Natural killer cell (primary cell): ENCODE measurements around the gene PPL. TPM values are rescaled to one million over a fixed set of nuclear protein-coding genes. Genes with fewer than 3 reads are reported as not detected.

ENCODE experiments used
- ATAC-seq, 3 donors: fragments of 150-1000 bp in 2 of 3; fragments of 200-7000 bp in 1 of 3; cut with Tn5 transposase; 1 replicate in 1 of 3; 2 replicates in 2 of 3; pipeline ENCODE4 v1.10.0; 2021; ENCODE audit warnings: mild to moderate bottlenecking in 2 of 3, moderate library complexity in 2 of 3
- DNase-seq, 2 donors: peaks; one replicate each; pipeline versions ENCODE4 v3.0.0 to v3.0.0-alpha.2; 2013 to 2021; ENCODE audit warnings: mixed read lengths in 1 of 2
- H3K27ac ChIP-seq: one replicate; pipeline ENCODE4 v1.5.1; 2013; ENCODE audit warnings: mild to moderate bottlenecking, low read length
- H3K27me3 ChIP-seq: one replicate; pipeline ENCODE4 v1.6.1; 2013; ENCODE audit warnings: low read length; ENCODE audit not compliant: control insufficient read depth, insufficient read depth
- H3K36me3 ChIP-seq: one replicate; pipeline ENCODE4 v1.6.1; 2013; ENCODE audit warnings: low read length; ENCODE audit not compliant: control insufficient read depth, insufficient read depth
- H3K4me1 ChIP-seq: one replicate; pipeline ENCODE4 v1.6.1; 2013; ENCODE audit warnings: low read length; ENCODE audit not compliant: control insufficient read depth, insufficient read depth
- H3K4me3 ChIP-seq: one replicate; pipeline ENCODE4 v1.5.1; 2013; ENCODE audit warnings: low read length
- H3K9me3 ChIP-seq: one replicate; pipeline ENCODE4 v1.6.1; 2013; ENCODE audit warnings: low read length; ENCODE audit not compliant: control insufficient read depth, insufficient read depth
- H3K27ac Mint-ChIP-seq, 2 donors: one replicate each; pipeline ENCODE4 v1.8.0; 2022; ENCODE audit warnings: mild to moderate bottlenecking in 2 of 2, mixed read lengths in 2 of 2, moderate library complexity in 1 of 2
- H3K27me3 Mint-ChIP-seq, 2 donors: one replicate each; pipeline ENCODE4 v1.8.0; 2022; ENCODE audit warnings: low read depth in 2 of 2, mixed read lengths in 2 of 2
- H3K36me3 Mint-ChIP-seq: one replicate; pipeline ENCODE4 v1.8.0; 2022; ENCODE audit warnings: mixed read lengths
- H3K4me1 Mint-ChIP-seq, 2 donors: one replicate each; pipeline ENCODE4 v1.8.0; 2022; ENCODE audit warnings: mixed read lengths in 2 of 2
- H3K4me3 Mint-ChIP-seq: one replicate; pipeline ENCODE4 v1.8.0; 2022; ENCODE audit warnings: mild to moderate bottlenecking, moderate library complexity, mixed read lengths
- H3K9me3 Mint-ChIP-seq, 2 donors: one replicate each; pipeline ENCODE4 v1.8.0; 2022; ENCODE audit warnings: mixed read lengths in 2 of 2
- CTCF ChIP-seq: fragments of 200-600 bp; IDR thresholded peaks from one replicate; pipeline ENCODE4 v1.8.0; 2022; ENCODE audit warnings: antibody characterized with exemption
- WGBS: methylation state at CpG from one replicate; pipeline ENCODE4 v1.1.7; 2013; ENCODE audit warnings: missing lambda C conversion rate; ENCODE audit not compliant: insufficient coverage; 5-methylcytosine and 5-hydroxymethylcytosine counted together
- intact Hi-C: fragments of 100-400 bp; cut with micrococcal nuclease; formaldehyde crosslinking; loops from one replicate; pipeline ENCODE4 v1.14.2; 2022
- total RNA-seq, 4 donors: library from RNA; stranded (reverse); fragments of 120-200 nt in 1 of 4; gene quantifications; one replicate each; pipeline versions ENCODE4 v1.2.3 to v1.2.4, GENCODE V29; 2013 to 2022

PPL gene
- total RNA-seq, 3 donors from 2014 or later (not counting 1 experiment from before 2014, with no cell fraction given): not detected

- Histone ChIP-seq H3K9me3 (no peaks in the 10 kb centered on the region), H3K36me3 (no peaks in the 10 kb centered on the region), H3K4me1 (peaks cover 10% of the 10 kb centered on the region), H3K27me3 (peaks cover 10% of the 10 kb centered on the region), H3K4me3 (no peak overlapping the region), H3K27ac (no peak overlapping the region)
- no peak for TF ChIP-seq CTCF
- Mint-ChIP-seq H3K27me3 (peaks cover 20 to 25% of the 10 kb centered on the region in 2 donors), H3K9me3 (no peaks in the 10 kb centered on the region), H3K36me3 (no peaks in the 10 kb centered on the region), H3K4me3 (peak overlapping the region; percentile 3), H3K27ac (no peak overlapping the region), H3K4me1 (peaks cover 0 to 5% of the 10 kb centered on the region in 2 donors)
- DNase-seq: no peak
- intact Hi-C loops: no loop called here
- no peak for ATAC-seq
- WGBS: 92% methylated on average over 14 of the region's 16 CpGs
Observed at GRCh38 chr16:4937782-4938682, 1.1 kb upstream of the PPL start.

GRCh38 chr16:4936181-4936990 lies 562 bp downstream of the PPL start:
- Mint-ChIP-seq H3K4me3 (no peak overlapping the region), H3K27ac (no peak overlapping the region), H3K9me3 (no peaks in the 10 kb centered on the region), H3K4me1 (peaks cover 0 to 5% of the 10 kb centered on the region in 2 donors), H3K27me3 (peaks cover 20 to 25% of the 10 kb centered on the region in 2 donors), H3K36me3 (no peaks in the 10 kb centered on the region)
- Histone ChIP-seq H3K4me1 (peaks cover 10% of the 10 kb centered on the region), H3K9me3 (no peaks in the 10 kb centered on the region), H3K27ac (no peak overlapping the region), H3K27me3 (peaks cover 10% of the 10 kb centered on the region), H3K4me3 (no peak overlapping the region), H3K36me3 (no peaks in the 10 kb centered on the region)
- ATAC-seq (peak in 1 of 3 donors; percentile 28), DNase-seq (no peak)
- intact Hi-C loops: no loop called here
- 2% methylated on average over 54 of the region's 64 CpGs for WGBS
- no peak for TF ChIP-seq CTCF

- no peak for TF ChIP-seq CTCF
Observed at GRCh38 chr16:4935241-4935855, 1.6 kb downstream of the PPL start.

More at GRCh38 chr16:4935241-4935855, 1.6 kb downstream of the PPL start:
- H3K4me3 ChIP-seq: no peak overlapping the region
- intact Hi-C loops: no loop called here
- H3K36me3 ChIP-seq: no peaks in the 10 kb centered on the region
- no peak for ATAC-seq
- Mint-ChIP-seq H3K36me3 (no peaks in the 10 kb centered on the region), H3K27me3 (peaks cover 20 to 26% of the 10 kb centered on the region in 2 donors), H3K27ac (no peak overlapping the region), H3K4me3 (no peak overlapping the region), H3K4me1 (peaks cover 0 to 5% of the 10 kb centered on the region in 2 donors), H3K9me3 (no peaks in the 10 kb centered on the region)
- peaks cover 10% of the 10 kb centered on the region for H3K4me1 ChIP-seq
- H3K9me3 ChIP-seq: no peaks in the 10 kb centered on the region
- H3K27ac ChIP-seq: no peak overlapping the region
- H3K27me3 ChIP-seq: peaks cover 10% of the 10 kb centered on the region
- WGBS: 88% methylated on average over 18 of the region's 19 CpGs
- DNase-seq: no peak
